OCI-M2 (cell line): Measurements from ENCODE around the gene NCOA1.
"Not testable (repeated sequence)": the region's sequence is repeated elsewhere in the genome, so short reads cannot be mapped to it uniquely, and the experiment has no call there.

ENCODE experiments used
- DNase-seq: peaks from one replicate; lab custom pipeline; 2025; ENCODE audit not compliant: unreplicated experiment; lab: John Stamatoyannopoulos, UW

Gene NCOA1

DNA sequence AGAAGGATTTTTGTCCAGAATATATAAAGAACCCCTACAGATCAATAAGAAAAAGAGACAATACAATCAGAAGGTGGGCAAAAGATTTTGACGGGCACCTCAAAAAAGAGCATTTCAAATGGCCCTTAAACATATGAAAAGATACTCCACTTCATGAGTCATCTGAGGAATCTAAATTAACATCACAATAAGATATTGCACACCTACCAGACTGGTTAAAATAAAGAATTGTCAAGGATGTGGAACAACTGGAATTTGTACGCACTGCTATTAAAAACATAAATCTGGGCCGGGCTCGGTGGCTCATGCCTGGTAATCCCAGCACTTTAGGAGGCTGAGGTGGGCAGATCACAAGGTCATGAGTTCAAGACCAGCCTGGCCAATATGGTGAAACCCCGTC, 17.0 kb upstream of the NCOA1 start:
- no peak for DNase-seq

DNA sequence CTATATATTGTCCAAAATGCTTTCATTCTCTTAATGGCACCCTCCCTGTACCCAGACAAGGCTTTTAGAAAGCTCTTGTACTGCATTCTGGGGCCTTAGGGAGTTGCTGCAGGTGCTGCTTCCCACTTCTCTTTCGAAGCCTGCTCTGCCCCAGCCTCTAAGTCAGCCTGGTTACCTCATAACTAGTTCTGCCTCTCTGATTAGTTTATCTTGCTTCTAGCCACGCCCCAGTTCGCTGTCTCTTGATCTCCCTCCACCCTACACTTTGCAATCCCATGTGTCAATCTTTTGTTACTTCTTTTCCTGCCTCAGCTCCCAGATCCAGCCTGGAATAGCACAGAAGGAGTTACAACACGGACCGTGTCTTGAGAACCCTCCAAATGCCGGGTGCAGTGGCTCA, 13.8 kb upstream of the NCOA1 start:
- DNase-seq = no peak

DNA sequence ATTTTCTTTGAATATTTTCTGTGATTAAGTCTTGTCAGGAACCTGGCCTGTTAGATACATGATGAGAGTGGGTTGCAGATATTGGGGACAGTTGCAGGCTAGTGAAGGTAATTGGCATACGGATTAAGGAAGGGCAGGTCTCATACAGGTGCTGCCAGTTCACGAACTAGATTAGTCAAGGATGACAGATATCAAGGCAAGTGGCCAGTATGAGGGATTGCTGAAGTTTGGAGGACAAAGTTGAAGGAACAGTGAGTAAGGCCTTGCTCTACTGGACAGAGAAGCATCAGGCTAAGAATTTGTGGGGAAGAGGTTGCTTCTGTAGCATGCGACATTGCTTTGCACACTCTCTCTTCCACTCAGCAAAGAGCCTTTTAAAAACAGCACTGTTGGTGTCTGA, 12.8 kb upstream of the NCOA1 start:
- DNase-seq = no peak

DNA sequence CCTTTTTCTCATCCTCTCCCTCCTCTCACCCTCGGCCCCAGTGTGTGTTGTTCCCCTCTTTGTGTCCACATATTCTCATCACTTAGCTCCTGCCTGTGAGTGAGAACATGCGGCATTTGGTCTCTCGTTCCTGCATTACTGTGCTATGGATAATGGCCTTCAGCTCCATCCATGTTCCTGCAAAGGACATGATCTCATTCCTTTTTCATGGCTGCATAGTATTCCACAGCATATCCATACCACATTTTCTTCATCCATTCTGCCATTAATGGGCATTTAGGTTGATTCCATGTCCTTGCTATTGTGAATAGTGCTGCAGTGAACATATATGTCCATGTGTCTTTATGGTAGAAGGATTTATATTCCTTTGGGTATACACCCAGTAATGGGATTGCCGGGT, 10.8 kb upstream of the NCOA1 start:
- no peak for DNase-seq

DNA sequence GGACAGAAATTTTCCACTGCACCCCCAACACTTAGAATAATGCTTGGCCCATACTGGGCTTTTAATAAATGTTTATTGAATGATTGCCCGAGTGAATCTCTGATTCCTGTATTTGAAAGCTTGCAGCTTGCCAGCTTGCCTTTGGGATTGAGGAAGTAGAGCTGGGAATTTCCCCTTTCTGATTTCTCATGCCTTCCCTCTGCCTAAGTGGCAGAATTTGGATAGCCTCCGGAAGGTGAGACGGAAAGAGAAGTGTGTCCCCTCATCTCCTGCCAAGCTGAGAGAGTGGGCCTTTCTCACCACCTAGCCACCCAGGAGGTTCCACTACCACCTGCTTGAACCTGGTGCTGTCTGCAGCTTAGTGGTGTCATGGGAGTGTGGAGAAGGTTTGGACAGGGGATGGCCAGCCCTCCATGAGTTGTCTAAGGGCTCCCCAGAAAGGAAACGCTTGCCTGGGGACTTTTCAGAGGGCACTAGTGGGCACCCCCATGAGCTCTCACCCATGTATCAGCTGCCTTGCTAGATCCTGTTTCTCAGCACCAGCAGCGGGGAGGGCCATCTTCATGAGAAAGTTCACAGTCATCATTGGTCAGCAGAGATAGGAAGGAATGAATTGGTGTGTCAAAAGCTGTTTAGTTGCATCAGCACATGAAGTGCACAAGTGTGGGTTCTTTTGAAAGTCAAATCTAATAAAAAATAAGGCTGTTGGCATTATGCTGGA, 8.6 kb upstream of the NCOA1 start:
- DNase-seq = no peak

DNA sequence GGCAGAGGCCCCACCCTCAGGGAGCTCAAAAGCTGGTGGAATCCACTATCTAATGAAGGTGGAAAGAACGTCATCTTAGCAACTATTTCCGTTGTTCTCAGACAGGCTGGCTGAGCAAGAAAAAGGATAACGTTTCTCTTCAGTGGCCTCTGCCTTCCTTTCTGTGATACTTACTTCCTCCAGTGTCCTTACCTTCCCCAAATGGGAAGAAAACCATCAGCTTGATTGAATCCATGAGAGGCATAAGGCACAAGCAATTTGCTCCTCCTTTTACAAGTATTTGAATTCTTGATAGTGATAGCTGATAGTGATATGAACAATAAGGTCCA, 8.1 kb upstream of the NCOA1 start:
- DNase-seq = no peak

DNA sequence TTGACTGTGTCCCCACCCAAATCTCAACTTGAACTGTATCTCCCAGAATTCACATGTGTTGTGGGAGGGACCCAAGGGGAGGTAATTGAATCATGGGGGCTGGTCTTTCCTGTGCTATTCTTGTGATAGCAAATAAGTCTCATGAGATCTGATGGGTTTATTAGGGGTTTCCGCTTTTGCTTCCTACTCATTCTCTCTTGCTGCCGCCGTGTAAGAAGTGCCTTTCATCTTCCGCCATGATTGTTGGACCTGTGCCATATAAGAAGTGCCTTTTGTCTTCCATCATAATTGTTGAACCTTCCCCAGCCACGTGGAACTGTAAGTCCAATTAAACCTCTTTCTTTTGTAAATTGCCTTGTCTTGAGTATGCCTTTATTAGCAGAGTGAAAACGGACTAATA, 6.4 kb upstream of the NCOA1 start:
- not testable (repeated sequence) for DNase-seq

DNA sequence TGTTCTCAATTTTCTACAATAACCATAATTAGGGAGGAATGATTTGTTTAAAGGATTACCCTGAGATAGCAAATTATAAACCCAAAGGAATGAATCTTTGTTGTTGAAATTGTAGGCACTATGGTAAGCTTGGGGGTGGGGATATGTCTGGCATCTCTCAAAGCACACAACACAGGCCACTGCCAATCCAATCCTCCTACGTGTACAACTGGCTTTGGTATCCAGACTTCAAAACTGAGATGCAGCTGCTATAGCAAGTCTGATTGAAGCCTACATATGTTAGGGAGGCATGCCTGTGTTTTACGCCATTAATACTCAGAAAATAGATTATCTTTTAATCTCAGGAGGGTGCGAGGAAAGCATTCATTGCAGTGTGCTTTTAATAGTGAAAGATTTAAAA, 5.9 kb upstream of the NCOA1 start:
- no peak for DNase-seq

DNA sequence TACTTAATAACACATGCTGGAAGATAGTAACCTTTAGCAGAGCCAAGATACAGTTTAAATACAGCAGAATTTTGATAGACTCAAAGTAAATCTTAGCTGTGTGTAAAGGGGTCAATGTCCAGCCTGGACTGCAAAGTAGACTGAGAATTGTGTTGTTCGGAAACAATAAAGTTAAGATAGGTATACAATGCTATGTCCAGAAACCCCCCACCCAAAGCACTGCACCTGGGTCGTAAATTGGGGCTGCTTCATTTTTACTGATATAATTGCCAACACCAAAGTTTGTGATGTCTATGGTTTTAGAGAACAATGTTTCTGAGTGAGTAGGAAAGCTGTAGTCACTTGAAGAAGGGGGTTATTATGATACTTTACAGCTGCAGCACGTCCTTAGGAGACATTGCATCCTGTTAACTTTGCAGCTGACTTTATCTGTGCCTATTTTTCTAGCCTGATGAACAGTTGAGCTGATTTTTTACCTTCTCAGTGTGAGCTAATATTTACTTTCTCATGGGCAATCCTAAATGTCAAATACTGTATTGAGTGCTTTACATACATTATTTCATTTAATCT, 4.3 kb upstream of the NCOA1 start:
- no peak for DNase-seq

DNA sequence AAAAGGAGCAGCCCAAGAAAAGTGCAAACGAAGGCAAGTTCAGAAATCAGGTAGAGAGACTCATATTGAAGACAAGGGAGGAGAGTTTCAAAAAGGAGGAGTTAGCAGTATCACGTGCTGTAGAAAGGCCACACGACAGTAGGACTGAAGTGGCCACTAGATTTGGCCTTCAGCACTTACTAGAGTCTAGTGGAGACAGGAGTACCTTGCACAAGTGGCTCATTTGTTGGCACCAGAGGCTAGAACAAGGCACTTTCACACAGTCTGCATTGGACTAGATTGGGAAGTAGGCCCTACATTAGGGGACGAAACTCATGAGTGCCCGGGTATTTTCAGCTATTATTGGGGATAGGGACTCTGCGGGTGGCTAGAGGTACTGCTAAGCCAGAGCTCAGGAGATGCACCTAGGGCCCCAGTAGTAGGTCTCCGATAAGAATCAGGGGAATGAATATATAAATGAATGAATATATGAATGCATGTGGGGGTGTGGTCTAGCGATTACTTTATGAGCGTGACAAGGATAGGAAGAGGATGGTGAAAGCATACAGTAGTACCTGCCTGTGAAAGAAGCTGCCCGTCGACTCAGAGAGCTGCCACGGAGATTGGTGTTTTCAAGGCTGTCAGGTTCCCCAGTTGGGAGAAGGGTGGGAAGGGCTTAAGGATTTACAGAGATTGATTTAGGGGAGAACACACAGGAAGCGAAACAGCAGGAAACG, 1.4 kb upstream of the NCOA1 start:
- no peak for DNase-seq

DNA sequence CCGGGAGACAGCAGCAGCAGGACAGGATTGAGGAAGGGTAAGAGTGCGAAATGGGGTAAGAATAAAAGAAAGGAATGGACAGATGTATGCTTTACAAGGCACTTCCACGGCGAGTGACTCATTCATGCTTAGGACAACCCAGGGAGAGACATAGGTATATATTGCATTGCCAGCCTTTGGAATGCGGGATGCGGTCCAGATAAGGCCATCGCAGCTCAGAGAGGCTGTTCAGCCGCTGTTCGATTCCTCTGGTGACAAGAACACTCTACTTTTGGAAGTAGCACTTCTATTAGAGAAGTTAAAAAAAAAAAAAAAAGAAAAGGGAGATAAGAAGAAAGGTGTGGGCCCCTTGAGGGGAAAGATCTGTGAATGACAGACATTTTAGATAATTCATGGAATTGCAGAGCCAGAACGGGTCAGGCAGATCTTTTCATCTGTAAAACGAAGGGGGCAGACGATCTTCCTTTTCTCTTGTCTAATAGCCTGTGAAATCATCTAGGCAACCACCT, 819 bp upstream of the NCOA1 start:
- DNase-seq = no peak

DNA sequence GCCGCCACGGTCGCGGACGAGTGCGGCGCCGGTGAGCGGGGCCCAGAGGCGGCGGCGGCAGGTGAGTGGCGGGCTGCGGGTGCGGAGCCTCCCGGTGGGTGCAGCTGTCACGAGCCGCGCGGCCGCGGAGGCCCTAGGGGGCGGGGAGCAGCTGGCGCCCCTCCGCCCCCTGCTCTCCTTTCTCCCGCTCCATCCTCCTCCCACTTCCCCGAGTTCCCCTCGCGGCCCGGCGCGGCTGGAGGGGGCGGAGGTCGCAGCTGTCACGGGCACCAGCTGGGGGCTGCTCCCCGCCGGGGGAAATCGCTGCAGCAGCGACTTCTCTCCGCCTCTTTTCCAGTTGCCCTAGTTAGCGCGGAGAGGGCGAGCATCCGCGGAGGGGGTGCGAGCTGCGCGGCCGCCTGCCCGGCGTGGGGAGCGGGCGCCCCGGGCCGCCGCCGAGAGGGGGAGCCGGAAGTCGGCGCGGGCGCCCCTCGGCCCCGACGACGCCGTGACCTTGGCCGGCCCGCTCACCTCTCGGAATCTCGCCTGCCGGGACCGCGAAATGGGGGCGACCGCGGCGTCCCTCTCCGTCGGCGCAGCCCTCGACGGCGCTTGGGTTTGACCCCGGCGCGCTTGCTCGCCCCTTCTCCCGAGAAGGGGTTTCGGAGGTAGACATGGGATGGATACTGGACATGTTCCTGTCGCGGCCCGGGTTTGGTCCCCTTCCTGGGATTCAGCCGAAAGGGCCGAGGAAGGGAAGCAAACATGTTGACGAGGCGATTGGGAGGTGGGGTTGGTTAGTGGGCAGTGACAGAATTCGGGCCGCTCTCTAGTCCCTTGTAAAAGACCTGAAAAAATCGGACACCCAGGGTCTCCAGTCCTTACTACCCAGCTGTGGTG, 727 bp downstream of the NCOA1 start:
- DNase-seq = no peak

DNA sequence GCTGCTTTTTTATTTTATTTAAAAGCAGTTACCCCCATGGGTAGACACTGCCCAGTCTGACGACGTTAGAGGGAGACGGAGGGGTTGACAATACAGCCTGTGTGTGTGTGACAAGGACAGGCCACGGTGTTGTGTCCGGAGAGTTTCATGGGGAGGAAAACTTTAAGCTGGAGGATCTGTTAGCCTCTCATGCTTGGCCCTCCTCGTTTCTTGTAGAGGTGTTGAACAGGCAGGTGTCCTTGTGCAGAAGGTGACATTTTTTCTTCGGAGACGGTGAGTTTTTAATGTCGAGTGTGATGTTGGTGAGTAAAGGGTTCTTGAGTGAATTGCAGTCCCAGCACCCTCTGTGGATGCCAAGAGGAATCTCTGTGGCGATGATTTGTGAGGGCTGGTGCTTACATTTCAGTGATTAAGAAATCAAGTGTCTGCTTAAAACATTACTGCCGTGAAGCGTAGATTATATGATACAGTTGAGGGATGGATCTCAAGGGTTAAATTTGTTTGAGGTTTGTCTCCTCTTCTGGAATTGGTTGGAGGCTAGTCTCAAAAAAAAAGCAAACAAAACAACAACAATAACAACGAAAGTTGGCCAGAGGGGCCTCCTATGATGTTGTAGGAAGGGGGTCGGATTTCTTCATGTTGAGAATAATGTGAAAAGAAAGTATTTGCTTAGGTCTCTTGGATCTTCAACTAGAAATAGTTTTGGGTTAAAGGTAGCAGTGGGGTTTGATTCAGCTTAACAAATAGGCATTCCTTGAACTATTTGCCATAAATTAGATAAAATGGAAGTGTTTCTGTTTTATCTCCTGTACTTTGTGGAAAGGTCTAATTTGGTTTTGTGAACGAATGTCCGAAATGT, 1.6 kb downstream of the NCOA1 start:
- DNase-seq = no peak

DNA sequence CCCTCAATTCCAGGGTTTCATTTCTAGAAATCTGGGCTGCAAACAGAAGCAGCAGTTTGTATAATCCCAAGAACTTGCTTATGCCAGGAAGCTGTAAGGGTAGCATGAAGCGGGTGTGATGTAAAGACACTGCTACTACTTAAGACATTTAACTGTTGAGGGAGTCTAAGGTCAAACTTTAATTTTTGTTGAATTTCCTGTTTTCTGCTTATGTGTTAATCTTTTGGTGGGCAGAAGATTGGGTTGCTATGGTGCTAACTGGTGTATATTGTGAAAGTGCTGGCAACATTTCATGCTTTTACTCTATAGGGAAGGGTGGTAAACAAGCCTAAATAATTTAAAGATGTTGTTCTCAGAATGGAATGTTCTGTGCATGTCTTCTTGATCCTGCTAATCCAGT, 2.7 kb downstream of the NCOA1 start:
- no peak for DNase-seq

DNA sequence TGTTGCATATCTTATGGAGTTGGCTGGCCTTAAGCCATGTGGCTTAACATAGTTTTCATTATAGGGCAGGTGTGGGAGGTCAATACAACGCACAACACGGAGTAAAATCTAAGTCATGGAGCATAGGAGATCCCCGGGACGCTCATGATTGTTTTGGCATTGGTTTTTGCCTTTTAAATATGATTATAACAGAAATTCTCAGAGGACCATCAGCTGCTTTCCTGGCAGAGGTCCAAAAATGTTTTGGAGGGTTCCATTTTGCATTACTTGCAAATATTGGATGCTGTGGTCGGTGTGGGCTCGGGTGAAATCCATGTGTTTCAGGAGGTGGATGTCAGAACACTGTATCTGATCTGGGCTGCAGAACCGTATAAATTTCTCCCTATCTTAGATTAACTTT, 3.4 kb downstream of the NCOA1 start:
- no peak for DNase-seq

DNA sequence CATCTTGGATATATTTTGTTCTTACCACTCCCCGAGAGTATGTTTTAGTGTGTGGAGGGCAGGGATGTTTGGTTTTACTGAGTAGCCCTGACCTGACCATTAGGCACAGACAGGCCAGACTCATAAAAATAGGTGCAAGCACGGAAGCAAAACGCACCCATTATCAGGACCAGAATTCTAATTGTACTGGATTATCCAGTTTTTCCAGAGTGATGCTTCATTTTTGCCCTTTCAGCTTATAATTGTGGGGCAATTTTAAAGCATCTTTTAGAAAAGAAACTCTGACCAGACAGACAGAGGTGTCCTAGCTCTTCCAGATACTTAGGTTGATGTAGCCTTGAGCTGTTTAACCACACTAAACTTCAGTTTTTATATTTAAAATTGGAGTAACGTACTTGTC, 4.4 kb downstream of the NCOA1 start:
- DNase-seq = no peak

DNA sequence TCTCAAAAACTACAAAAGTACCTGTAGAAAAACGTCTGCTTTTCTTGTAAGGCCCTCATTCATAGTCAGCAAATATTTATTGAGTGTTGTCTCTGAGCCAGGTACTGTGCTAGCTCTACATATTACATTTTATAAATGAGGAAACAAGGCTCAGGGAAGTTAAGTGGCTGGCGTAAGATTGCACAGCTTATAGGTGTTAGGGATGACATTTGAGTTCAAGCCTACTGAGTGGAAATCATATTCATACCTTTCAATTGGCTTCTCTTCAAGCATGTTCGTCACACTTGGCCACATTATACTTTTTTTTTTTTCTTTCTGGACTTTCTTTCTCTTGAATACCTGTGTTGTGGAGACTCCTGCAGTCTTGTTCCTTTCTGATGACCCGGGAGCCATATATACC, 5.9 kb downstream of the NCOA1 start:
- DNase-seq = no peak

DNA sequence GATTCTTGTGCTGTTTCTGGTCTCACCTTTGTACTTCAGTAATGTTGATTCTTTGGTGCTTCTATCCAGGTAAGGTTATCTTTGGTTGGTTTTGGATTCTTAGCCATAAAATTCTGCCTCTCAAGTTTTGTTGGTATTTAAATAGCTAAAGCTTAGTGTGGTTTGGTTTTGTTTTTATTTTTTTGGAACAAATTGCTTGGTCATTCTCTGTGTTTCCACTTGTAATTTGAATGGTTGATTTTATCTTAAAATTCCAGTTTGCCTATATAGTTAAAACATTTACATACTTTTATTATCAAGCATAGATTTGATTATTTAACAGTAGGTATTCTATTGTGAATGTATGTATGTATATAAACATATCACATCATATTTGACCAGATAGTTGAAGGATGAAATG, 6.6 kb downstream of the NCOA1 start:
- DNase-seq = no peak

DNA sequence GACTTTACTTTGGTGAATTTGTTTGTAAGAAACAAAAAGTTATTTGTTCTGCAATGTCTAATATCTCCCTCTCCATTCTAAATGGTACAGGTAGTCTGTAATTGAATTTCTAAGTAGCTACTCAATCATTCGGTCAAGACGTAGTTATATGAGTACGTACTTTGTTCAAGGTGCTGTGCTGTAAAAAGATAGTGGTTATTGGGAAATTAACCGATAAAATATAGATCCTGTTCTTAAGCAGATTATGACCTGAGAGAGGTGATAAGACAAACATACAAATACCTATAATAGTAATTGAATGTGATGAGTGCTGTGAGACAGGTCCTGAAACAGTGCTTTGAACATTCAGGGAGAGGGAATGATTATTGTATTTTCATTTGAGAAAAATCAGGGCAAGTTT, 7.1 kb downstream of the NCOA1 start:
- DNase-seq = no peak

DNA sequence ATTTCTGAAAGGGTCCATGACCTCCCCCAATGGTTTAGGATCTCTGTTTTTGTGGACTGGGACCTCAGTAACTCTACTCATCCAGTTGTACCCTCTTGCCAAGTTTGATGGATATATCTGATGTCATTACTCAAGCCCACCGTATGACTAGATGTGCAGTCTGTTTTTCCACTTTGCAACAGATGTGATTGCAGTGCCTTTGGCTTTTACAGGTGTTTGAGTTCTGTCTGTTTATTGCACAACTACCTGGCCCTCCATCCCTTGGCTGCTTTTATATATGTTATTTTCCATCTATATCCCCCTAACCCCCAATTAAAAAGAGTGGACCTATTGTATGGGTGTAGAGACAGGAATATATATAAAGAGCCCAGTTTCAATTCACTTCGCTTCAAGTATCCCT, 10.8 kb downstream of the NCOA1 start:
- no peak for DNase-seq
